ENCODE measurements around the gene FERMT1. TPM values are rescaled to one million over a fixed set of nuclear protein-coding genes. Genes with fewer than 3 reads are reported as not detected.
"Not testable (repeated sequence)": the region's sequence is repeated elsewhere in the genome, so short reads cannot be mapped to it uniquely, and the experiment has no call there.

The FERMT1 gene
- total and polyA plus RNA-seq, 9 donors: 1.1 to 10.4 (median 4.7) TPM

DNA sequence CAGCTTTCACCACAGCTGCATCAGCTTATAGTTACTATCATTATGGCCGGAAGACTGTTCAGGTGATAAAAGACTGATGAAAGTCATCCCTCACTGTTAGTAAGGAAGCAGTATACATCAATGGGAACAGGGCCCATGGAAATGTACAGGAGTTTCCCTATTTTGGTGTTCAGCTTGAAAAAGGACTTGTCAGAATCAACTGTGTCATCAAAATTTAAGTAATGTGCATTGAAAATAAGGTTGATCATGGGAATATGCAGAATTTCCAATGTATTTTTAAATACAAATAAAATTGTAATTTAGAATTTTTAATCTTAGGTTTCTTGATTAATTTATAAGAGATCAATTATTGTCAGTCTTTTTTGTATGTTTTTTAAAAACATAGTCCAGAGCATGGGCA is 85.7 kb downstream of the FERMT1 start:
- 93 to 95% (median 93%) methylated on average over 1 of the region's 1 CpG for WGBS, 3 donors
- Histone ChIP-seq H3K36me3 (no peaks in the 10 kb centered on the region), H3K27ac (no peak overlapping the region), H3K4me3 (no peak overlapping the region), H3K27me3 (no peaks in the 10 kb centered on the region), H3K4me1 (ENCODE audit: insufficient read depth) (no peaks in the 10 kb centered on the region), H3K9me3 (no peaks in the 10 kb centered on the region)
- no peak for TF ChIP-seq POLR2A (IDR thresholded peaks at IDR 0.05)
- TF ChIP-seq, protein P1, sequence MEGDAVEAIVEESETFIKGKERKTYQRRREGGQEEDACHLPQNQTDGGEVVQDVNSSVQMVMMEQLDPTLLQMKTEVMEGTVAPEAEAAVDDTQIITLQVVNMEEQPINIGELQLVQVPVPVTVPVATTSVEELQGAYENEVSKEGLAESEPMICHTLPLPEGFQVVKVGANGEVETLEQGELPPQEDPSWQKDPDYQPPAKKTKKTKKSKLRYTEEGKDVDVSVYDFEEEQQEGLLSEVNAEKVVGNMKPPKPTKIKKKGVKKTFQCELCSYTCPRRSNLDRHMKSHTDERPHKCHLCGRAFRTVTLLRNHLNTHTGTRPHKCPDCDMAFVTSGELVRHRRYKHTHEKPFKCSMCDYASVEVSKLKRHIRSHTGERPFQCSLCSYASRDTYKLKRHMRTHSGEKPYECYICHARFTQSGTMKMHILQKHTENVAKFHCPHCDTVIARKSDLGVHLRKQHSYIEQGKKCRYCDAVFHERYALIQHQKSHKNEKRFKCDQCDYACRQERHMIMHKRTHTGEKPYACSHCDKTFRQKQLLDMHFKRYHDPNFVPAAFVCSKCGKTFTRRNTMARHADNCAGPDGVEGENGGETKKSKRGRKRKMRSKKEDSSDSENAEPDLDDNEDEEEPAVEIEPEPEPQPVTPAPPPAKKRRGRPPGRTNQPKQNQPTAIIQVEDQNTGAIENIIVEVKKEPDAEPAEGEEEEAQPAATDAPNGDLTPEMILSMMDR (IDR thresholded peaks at IDR 0.05): no peak
- TF ChIP-seq EP300 (IDR thresholded peaks at IDR 0.05): no peak
- DNase-seq: no peak
- intact Hi-C loops (cut with DNase I): no loop called here

DNA sequence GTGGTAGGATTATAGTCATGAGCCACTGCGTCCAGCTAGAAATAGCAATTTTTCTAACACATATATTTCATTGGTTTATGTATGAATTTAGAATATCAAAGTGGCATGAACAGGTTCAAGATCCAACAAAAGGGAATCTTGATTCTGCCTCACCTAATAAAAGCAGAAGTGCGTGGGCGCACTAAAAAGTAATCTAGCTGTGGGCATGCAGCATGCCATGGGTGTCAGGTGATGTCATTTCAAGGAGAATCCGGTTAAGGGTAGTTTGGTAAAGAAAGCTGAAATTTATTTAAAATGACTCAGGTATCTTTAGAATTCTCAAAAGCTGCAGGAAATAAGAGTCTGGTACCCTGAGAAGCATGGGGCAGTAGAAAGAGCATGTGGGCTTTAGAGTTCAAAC is 86.6 kb downstream of the FERMT1 start:
- no peak overlapping the region for H3K4me3 ChIP-seq
- H3K36me3 ChIP-seq: no peaks in the 10 kb centered on the region
- H3K9me3 ChIP-seq: no peaks in the 10 kb centered on the region
- H3K27ac ChIP-seq: no peak overlapping the region
- H3K27me3 ChIP-seq: no peaks in the 10 kb centered on the region
- WGBS, 3 donors: 96 to 99% (median 96%) methylated on average over 4 of the region's 4 CpGs
- TF ChIP-seq POLR2A (IDR thresholded peaks at IDR 0.05) (no peak), EP300 (IDR thresholded peaks at IDR 0.05) (no peak)
- TF ChIP-seq, protein P1 (IDR thresholded peaks at IDR 0.05): no peak
- H3K4me1 ChIP-seq (ENCODE audit: insufficient read depth): no peaks in the 10 kb centered on the region
- intact Hi-C loops (cut with DNase I): no loop called here
- no peak for DNase-seq

DNA sequence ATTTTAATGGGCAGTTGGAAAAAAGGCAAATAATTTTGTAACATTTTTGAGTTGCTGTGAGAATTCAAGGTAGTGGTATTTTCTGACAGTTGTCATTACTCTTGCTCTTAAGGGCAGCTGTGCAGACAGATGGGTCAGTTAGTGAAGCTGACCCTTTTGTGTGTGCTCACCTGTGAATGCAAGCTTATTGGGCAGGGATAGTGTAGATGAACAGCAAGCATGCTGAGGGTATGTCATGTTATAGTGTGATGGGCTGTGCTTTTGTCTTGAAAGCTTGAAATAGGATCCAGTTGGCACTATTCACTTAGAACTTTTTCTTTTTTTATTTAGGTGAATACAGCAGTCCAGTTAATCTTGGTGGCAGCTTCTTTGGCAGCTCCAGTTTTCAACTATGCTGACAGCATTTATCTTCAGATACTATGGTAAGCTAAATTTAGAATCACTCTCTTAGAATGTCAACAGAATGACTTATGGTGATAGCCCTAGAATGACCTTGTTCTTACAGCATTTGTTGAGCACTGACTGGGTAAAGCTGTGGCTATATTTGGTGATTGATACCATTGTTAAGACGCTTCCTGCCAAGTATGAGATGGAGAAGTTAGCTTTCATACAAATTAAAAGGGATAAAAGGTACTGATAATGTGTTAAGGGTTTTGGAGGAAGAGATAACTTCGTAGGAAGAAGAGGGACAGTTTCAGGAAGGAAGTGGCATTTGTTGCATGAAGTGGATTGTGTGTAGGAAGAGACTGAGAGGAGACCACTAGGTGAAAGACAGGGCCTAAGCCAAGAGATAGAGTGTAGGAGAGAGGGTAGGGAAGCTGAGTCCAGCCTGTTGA is 88.5 kb downstream of the FERMT1 start:
- Histone ChIP-seq H3K36me3 (no peaks in the 10 kb centered on the region), H3K27me3 (no peaks in the 10 kb centered on the region), H3K4me3 (no peak overlapping the region), H3K4me1 (ENCODE audit: insufficient read depth) (peaks cover 4% of the 10 kb centered on the region), H3K27ac (no peak overlapping the region), H3K9me3 (no peaks in the 10 kb centered on the region)
- 54 to 65% (median 57%) methylated on average over 2 of the region's 2 CpGs for WGBS, 3 donors
- intact Hi-C loops (cut with DNase I): no loop called here
- no peak for DNase-seq
- TF ChIP-seq, protein P1 (IDR thresholded peaks at IDR 0.05): no peak
- TF ChIP-seq EP300 (IDR thresholded peaks at IDR 0.05): no peak
- TF ChIP-seq POLR2A (IDR thresholded peaks at IDR 0.05): no peak

DNA sequence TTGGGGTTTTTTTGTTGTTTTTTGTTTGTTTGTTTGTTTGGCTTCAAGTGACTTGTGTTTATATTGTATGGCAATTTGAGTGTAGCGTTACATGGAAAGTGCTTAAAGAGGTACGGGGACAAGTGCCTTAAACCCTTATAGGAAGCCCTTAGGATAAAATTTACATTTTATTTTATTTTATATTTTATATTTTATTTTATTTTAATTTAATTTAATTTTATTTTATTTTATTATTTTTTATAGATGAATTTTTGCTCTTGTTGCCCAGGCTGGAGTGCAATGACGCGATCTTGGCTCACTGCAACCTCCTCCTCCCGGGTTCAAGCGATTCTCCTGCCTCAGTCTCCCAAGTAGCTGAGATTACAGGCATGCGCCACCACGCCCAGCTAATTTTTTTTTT is 89.9 kb downstream of the FERMT1 start:
- H3K4me3 ChIP-seq; H3K4me1 ChIP-seq (ENCODE audit: insufficient read depth); H3K27me3 ChIP-seq; DNase-seq; H3K36me3 ChIP-seq; intact Hi-C loops (cut with DNase I); H3K9me3 ChIP-seq; H3K27ac ChIP-seq: not testable (repeated sequence)
- WGBS, 3 donors: 96% methylated on average over 8 of the region's 8 CpGs

DNA sequence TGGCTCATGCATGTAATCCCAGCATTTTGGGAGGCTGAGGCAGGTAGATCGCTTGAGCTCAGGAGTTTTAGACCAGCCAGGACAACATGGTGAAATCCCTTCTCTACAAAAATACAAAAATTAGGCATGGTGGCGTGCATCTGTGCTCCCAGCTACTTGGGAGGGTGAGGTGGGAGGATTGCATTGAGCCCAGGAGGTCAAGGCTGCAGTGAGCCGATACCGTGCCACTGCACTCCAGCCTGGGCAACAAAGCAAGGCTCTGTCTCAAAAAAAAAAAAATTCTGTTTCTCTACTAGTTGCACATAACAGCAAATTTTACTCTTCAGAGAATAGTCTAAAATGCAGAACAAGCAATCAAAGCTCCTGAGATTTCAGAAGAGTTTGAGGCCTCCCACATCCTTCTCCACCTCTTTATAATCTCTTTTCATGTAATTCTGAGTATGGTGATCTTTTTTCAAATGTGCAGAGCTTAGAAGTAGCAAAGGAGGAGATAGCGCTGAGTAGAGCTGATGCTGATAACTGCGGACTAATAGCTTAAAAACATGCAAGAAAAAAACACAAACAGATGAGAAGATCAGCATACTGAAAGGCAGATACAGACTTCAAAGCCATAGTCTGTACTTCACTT is 92.3 kb downstream of the FERMT1 start:
- intact Hi-C loops (cut with DNase I): no loop called here
- H3K4me1 ChIP-seq (ENCODE audit: insufficient read depth): peaks cover 5% of the 10 kb centered on the region
- no peak overlapping the region for H3K27ac ChIP-seq
- 36 to 47% (median 38%) methylated on average over 6 of the region's 6 CpGs for WGBS, 3 donors
- H3K4me3 ChIP-seq: no peak overlapping the region
- H3K36me3 ChIP-seq: no peaks in the 10 kb centered on the region
- TF ChIP-seq EP300 (IDR thresholded peaks at IDR 0.05) (no peak), POLR2A (IDR thresholded peaks at IDR 0.05) (no peak)
- TF ChIP-seq, protein P1 (IDR thresholded peaks at IDR 0.05): no peak
- H3K27me3 ChIP-seq: no peaks in the 10 kb centered on the region
- H3K9me3 ChIP-seq: no peaks in the 10 kb centered on the region
- no peak for DNase-seq

All from ovary (tissue), 9 donors.